OCI-LY7 (cell line): ENCODE measurements around the gene WBP4.

Experiments used
- EZH2phosphoT487 ChIP-seq: fragments of 200-600 bp; sonication (generic); IDR thresholded peaks from 2 replicates; pipeline ENCODE4 v1.6.1; 2018; ENCODE audit warnings: low read depth, borderline replicate concordance, mild to moderate bottlenecking, mixed run types, antibody characterized with exemption, low read length, moderate library complexity, mixed read lengths
- TF ChIP-seq, protein P1 (sequence below): fragments of 200-600 bp; sonication (generic); conservative IDR thresholded peaks from 2 replicates; pipeline ENCODE4 v1.5.1; 2014; ENCODE audit warnings: mild to moderate bottlenecking, antibody characterized with exemption, low read length, moderate library complexity, mixed read lengths

DNA sequence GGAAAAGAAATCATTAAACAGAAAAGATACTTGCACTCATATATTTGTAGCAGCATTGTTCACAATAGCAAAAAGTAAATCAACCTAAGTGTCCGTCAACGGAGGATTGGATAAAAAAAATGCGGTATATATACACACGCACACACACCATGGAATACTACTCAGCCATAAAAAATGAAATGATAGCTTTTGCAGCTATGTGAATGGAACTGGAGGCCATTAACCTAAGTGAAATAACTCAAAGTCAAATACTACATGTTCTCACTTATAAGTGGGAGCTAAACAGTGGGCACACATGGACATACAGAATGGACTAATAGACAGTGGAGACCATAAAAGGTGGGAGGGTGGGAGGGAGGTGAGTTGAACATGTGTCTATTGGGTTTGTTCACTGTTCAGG, 18.4 kb downstream of the WBP4 start:
- TF ChIP-seq, protein P1, sequence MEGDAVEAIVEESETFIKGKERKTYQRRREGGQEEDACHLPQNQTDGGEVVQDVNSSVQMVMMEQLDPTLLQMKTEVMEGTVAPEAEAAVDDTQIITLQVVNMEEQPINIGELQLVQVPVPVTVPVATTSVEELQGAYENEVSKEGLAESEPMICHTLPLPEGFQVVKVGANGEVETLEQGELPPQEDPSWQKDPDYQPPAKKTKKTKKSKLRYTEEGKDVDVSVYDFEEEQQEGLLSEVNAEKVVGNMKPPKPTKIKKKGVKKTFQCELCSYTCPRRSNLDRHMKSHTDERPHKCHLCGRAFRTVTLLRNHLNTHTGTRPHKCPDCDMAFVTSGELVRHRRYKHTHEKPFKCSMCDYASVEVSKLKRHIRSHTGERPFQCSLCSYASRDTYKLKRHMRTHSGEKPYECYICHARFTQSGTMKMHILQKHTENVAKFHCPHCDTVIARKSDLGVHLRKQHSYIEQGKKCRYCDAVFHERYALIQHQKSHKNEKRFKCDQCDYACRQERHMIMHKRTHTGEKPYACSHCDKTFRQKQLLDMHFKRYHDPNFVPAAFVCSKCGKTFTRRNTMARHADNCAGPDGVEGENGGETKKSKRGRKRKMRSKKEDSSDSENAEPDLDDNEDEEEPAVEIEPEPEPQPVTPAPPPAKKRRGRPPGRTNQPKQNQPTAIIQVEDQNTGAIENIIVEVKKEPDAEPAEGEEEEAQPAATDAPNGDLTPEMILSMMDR: no peak
- no peak for TF ChIP-seq EZH2phosphoT487
